ENCODE results near the gene PJA2. TPM values are rescaled to one million over a fixed set of nuclear protein-coding genes. Genes with fewer than 3 reads are reported as not detected.

Gene PJA2
- total RNA-seq, 4 donors from 2014 or later = 109 to 162 (median 131) TPM

- TF ChIP-seq CTCF (IDR thresholded peaks at IDR 0.05; ENCODE audit: low read depth) = no peak
These were observed 101.8 kb downstream of the PJA2 start for GRCh38 chr5:109307951-109308350.

GRCh38 chr5:109307456-109307855 lies 102.3 kb downstream of the PJA2 start:
- no peak for TF ChIP-seq CTCF (IDR thresholded peaks at IDR 0.05; ENCODE audit: low read depth)

- no peak for TF ChIP-seq CTCF (IDR thresholded peaks at IDR 0.05; ENCODE audit: low read depth)
These were observed 104.4 kb downstream of the PJA2 start for GRCh38 chr5:109305352-109305751.

GRCh38 chr5:109304309-109304708 lies 105.5 kb downstream of the PJA2 start:
- TF ChIP-seq CTCF (IDR thresholded peaks at IDR 0.05; ENCODE audit: low read depth) = no peak

- TF ChIP-seq CTCF (IDR thresholded peaks at IDR 0.05; ENCODE audit: low read depth) = no peak
These were observed 109.4 kb downstream of the PJA2 start for GRCh38 chr5:109300367-109300766.

- TF ChIP-seq CTCF (IDR thresholded peaks at IDR 0.05; ENCODE audit: low read depth) = no peak
These were observed 110.2 kb downstream of the PJA2 start for GRCh38 chr5:109299557-109299956.

- no peak for TF ChIP-seq CTCF (IDR thresholded peaks at IDR 0.05; ENCODE audit: low read depth)
These were observed 111.0 kb downstream of the PJA2 start for GRCh38 chr5:109298794-109299193.
